ENCODE measurements around the gene LFNG.

LFNG gene

DNA sequence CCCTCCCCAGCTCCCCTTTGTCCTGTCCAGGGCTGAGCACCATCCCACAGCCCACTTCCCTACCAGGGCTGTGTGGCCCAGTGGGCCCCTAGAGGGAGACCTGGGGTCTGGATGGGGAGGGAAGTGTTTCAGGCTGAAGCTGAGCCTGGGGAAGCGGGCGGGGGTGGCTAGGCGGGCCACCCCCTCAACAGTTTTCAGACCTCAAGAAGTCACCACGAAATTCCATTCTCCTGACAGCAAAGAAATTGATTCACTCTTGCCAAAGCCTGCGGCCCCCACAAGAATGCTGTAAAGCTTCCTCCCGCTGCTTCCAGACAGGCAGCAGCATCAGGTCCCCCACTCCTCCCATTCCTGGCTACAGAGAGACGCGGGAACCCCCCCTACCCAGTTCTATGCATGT, 2.5 kb upstream of the LFNG start:
- no peak for DNase-seq (ENCODE audit: low read depth, low spot score)

DNA sequence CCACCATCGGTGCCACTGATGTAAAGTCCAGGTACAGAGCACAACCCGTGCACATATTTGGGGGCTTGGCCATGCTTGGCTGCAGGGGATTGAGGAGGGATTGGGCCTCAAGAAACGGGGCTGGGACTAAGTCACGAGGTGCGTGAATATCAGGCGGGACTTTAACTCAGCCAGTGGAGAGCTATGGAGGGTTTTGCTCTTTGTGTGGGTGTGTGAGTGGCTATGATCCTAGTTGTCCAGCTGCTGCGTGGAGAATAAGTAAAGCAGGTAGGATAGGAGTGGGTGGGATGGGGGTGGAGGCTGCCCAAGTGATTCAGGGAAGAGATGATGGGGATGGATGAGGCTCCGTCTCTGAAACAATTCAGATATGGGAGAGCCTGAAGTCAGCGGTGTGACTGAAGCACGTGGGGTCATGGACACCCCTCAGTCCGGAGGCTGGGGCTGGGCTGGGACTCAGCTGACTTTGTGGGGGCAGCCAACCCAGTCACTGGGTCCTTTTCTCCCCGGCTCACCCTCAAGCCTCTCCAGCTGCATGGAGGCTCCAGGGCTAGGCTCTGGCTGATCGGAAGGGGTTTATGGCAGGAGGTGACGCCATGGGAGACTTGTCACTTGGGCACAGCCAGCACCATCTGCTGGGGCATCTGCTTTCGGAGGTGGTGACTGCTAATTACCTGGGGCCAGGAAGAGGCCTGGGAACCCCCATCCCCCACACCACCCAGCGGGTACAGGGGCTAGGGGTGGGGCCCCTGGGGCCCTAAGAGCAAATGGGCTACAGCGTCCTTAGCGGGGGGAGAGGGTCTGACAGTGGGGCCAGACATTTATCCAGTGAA, 1.7 kb upstream of the LFNG start:
- no peak for DNase-seq (ENCODE audit: low read depth, low spot score)

DNA sequence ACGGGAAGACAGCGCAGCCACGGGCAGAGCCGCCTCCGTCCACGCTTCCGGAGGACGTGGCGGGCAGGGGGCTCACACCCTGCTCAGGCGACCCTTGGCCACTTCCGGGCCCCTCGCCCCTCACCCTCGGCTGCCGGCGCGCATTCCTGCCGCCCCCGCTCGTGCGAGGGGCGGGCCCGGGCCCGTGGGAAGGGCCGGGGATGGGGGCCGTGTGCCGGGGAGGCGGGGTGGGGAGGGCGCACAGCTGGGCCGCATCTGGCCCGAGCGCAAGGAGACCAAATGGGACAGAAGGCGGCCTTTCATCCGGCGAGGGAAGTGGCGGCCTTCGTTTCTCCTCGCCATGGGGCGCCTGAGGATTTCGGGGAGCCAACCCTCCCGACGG, 846 bp upstream of the LFNG start:
- no peak for DNase-seq (ENCODE audit: low read depth, low spot score)

DNA sequence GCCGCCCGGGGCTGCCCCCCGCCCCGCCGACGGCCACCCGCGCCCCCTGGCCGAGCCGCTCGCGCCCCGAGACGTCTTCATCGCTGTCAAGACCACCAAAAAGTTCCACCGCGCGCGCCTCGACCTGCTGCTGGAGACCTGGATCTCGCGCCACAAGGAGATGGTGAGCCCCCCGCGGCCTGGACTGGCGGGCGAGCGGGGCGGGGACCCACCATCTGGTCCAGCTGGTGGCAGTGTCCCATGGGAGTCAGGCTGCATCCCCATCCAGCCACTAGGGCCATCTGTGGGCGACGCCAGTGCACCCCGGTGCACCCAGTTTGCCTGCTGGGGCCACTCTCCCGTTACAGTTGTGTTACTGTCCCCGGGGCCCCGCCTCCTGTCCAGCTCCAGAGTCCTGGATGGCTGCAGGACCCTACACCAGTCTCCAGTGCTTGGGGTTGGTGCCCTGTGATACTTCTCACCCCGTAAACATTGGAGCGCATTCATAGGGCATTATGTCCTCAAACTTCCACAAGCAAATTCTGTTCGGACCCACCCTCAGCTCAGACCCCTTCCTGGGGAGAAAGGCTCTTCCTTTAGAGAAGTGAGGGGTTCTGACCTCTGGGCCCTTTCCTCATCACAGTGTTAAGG, 672 bp downstream of the LFNG start:
- DNase-seq (ENCODE audit: low read depth, low spot score): no peak

DNA sequence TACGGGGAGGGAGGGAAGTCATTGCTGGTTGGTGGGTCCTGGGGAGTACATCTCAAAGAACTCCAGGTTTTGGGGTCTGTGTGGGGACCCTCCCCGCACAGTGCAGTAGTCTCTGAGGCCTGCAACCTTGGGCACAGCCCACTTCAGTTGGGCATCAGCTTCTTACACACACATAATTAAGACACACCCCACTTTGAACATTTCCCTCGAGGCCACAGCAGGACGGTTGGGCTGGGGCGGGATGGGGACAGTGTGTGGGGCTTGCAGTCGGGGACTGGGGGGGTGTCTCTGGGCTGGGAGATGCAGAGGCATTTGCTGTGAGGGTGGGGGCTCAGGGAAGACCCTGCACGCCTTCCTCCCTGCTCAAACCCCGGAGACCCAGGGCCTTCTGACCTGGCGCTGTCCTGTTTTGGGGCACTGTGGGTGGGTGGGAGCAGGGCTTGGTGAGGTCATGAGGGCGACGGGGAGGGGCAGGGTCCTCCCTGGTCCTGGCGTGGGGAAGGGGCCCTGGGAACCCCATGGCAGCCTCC, 1.3 kb downstream of the LFNG start:
- DNase-seq (ENCODE audit: low read depth, low spot score): no peak

DNA sequence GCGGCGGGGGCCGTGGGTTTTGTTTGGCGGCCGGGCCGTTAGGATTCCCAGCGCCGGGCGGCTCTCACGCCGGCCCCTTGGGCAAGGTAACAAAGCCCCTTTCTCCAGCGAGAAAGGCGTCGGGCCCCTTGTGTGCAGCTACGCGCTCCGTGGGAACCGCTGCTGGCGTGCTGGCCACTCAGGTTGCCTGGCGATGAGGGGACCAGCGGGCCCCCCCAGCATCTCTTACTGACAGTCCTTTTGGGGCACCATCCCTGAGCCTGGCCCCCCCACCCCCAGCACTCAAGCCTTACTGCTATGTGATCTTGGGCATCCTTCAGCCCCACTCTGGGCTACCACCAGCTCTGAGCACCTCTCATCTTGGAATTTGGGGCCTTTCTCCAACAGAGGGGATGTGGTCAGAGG, 1.8 kb downstream of the LFNG start:
- no peak for DNase-seq (ENCODE audit: low read depth, low spot score)

DNA sequence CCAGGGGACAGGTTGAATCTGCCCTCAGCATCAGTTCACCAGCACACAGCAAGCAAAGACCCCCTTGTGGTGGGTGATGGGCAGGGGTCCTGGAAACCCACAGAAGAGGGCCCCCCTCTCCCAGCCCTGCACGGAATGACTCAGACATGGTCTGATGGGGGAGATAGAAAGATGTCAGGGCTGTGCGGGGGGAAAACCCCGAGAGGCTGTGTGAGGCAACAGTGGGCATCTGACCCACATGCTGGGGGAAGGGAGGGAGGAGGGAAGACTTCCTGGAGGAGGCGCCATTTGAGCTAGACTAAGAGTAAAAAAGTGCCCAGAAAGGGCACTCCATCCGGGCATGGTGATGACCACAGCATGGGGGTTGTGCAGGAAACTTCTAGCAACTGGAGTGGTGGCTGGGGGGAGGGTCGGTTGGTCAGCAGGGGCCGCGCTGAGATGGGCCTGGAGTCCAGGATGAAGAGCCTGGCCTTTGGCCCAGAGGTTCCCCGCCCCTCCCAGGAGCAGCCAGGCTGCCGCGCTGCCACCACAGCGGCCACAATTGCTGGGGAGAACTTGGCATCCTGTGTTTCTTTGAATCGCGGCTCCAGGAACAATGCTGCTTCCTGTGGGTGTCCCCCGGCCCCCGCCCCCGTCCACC, 2.5 kb downstream of the LFNG start:
- no peak for DNase-seq (ENCODE audit: low read depth, low spot score)

DNA sequence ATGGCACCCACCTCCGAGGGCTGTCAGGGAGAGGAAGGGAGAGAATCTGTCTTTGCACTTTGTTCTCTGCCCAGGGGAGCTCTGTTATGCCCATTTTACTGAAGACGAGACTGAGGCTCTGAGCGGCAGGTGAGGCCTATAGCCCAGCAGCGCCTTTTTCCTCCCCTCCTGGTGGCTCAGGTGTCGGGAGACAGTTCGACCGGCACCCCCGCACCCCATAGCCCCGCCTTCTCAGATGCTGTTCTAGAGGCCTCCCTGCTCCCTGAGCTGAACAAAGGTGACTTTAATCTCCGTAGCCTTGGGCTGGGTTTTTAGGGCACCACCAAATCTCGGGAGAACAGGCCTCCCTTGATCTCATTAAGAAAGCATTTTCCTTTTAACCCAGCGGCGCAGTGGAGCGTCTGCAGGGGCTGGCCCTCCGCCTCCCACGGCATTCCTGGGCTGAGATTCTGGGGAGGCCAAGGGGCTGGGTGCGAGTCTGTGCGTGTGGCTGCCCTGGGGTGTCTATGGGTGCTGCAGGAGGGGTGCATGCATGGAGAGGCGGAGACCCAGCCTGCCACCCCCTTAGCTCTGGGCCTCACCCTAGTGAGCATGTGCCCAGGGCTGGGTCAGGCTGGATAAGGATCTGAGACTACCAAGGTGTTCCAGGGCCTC, 3.3 kb downstream of the LFNG start:
- peak; percentile 80 for DNase-seq (ENCODE audit: low read depth, low spot score)

DNA sequence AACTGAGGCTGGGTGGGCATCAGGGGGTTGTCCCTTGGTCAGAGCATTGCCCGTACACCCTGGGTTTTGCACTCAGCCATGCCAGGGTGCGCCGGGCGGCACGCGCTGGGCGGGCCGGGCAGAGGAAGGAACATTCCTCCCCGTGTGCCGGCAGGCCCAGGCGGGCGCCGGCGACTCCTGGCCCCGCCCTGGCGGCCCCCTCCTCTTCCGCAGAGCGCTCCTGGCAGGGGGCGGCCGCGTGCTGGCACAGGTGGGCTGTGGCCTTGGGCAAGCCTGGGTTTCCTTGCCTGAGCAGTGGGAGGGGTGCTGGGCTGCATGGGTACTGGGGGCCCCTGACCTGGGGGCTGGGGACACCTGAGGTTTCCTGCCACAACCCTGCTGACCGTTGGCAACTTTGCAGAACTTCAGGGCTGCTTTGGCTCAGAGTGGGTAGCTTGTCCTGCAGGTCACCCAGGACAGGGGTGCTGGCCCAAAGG, 3.9 kb downstream of the LFNG start:
- peak; percentile 60 for DNase-seq (ENCODE audit: low read depth, low spot score)

DNA sequence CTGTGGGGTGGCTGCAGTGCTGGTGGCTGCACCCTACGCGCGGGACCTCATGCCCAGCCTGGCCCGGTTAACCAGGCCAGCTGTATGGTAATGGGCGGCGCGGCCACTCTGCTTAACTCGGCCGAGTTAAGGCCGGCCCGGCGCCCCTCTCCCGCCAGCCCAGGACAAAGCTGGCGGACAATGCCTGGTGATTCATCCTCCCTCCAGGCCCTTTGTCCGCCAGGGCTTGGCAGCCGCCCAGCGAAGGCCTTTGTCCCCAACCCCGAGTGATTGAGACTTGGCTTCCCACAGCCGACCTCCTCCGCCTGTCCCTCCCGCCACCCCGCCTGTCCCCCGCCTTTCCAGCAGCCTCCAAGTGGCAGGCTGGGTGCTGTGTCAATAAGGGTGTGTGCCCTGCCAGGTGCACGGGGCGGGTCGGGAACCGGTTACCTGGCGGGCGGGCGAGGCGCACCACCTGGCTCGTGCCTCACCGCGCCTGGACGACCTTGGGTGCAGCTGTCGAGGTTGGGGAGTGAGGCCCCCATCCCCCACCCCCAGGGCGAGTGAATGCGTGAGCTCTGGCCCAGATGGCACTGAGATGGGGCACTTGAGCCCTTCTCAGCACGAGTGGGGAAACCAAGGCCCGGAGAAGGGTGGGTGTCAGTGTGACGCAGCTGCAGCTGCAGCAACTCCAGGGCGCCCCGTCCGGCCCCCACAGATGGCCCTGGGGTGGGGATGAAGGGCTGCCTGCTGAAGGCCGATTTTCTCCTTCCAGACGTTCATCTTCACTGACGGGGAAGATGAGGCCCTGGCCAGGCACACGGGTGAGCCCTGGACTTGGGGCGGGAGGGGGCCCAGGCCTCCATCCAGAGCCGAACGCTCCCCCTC, 4.6 kb downstream of the LFNG start:
- peak; percentile 76 for DNase-seq (ENCODE audit: low read depth, low spot score)

DNA sequence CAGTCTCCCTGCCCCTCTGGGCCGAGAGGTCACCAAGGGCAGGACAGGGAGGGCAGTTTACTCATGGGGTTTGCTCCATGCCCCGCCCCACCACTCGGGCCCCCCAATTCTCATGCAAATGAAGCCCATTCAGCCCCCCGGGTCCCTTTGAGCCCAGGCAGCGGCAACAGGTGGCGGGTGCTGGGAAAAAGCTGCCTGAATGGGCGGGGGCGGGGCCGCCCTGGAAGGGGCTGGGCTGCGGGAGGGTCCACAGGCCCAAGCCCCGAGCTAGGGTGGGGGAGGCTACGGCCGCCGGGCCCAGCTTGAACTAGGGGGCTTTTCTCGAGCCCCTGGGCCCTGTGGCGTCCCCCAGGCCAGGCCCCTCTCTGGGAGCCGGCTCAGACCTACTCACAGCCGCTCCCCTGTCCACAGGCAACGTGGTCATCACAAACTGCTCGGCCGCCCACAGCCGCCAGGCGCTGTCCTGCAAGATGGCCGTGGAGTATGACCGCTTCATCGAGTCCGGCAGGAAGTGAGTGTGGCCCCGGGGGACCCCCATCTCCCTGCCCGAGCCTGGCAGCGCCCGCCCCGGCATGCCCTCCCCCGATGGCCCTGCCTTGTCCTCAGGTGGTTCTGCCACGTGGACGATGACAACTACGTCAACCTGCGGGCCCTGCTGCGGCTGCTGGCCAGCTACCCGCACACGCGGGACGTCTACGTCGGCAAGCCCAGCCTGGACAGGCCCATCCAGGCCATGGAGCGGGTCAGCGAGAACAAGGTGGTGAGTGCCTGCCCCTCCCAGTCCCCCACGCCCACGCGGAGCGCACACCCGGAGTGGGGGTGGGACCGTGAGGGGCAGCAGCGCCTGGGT, 5.5 kb downstream of the LFNG start:
- DNase-seq (ENCODE audit: low read depth, low spot score): peak; percentile 57

DNA sequence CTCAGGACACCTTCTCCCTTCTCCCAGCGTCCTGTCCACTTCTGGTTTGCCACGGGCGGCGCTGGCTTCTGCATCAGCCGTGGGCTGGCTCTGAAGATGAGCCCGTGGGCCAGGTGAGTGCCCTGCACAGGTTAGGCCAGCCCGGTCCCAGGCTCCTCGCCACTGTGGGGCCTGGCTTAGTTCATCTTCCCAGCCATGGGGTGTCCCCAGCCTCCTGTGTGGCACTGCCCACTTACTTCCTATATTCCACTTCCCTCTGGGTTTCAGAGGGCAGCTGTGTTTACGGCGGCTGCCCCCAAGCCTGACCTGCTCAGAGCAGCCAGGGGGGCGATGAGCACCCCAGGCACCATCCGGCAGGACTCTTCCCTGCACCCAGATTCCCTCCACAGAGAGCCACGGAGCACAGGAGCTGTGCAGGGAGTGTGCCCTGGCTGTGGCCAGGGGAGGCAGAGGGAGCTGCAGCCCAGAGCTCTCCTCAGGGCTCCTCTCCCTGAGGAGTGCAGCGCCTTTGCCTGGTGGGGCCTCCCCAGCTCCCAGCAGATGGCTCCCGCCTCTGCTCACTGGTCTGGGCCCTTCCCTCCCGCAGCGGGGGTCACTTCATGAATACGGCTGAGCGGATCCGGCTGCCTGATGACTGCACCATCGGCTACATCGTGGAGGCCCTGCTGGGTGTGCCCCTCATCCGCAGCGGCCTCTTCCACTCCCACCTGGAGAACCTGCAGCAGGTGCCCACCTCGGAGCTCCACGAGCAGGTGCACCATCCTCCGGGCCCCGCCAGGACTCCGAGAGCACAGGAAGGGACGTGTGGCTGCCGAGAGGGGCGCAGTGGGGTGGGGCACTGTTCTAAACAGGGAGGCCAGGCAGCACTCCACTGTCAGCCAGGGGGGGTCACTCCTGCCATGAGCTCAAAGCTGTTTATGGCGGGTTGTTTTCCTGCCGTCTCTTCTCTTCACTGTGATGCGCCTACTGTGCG, 6.4 kb downstream of the LFNG start:
- DNase-seq (ENCODE audit: low read depth, low spot score): peak; percentile 55

DNA sequence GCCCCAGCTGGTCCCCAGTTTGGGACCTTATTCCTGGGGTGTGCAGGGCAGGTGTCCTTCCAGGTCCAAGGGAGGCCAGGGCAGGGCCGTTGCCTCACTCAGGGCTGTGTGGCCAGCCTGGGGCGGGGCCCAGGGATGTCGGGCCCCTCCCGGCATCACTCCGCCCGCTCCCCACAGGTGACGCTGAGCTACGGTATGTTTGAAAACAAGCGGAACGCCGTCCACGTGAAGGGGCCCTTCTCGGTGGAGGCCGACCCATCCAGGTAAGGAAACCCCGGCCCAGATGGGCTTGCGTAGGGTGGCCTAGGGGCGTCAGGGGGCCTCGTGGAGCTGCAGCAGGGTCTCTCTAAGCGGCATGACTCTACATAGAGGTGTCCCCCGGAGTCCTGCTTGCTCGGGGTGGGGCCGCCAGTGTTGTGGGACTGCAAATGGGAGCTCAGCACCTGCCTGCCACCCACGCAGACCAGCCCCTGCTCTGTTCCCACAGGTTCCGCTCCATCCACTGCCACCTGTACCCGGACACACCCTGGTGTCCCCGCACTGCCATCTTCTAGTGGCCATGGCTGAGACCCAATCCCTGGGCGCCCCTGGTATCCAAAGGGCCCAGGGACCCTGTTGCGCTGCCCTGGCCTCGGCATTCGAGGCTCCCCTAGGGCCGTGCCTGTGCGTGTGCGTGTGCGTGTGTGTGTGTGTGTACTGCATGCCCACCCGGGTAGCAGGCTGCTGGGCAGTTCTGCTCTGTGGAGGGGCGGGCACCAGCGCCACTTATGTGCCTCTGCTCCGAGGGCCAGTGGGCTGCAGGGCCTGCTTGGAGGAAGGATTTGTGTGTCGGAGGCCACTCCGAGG, 7.3 kb downstream of the LFNG start:
- no peak for DNase-seq (ENCODE audit: low read depth, low spot score)

DNA sequence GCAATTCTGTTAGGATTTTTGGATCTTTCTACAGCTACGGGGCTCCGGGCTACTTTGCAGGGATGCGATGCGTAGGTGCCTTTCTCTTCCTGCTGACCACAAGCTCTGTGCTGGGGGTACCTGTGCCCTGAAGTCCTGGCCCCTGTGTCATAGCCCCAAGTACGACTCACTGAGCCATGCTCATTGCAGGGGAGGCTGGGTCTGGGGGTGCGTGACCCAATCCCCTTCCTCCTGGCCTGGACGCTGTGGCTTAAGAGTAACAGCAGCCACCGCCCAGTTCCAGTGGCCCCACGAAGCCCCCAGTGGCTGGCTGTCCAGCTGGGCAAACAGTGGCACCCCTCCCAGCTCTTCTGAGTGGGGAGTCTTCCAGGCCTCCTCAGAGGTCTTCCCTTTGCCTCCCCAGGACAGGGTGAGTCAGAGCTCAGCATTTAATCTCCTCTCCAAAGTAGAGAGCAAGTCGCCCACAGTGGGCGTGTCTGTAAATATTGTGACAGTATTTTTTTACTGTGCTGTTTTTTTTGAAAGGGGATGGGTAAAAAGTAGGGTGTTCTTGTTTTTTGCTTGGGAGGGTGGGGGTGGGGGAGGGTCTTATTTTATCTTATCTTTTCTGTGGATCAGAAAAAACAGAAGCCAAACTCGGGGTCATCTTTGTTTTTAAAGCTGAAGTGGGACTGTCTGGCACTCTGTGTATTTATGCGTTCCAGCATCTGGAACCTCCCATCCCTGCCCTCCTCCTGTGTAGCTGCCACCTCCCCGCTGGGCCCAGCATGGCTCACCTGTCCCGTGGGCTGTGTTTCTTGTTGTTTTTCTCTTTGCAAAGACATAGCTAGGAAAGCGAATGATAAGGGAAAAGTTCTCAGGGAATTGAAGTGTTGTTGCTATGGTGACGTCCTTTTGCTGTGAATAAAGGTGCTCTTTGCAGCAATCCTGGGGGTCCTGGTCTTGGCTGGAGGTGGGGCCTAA, 8.2 kb downstream of the LFNG start:
- DNase-seq (ENCODE audit: low read depth, low spot score): no peak

DNA sequence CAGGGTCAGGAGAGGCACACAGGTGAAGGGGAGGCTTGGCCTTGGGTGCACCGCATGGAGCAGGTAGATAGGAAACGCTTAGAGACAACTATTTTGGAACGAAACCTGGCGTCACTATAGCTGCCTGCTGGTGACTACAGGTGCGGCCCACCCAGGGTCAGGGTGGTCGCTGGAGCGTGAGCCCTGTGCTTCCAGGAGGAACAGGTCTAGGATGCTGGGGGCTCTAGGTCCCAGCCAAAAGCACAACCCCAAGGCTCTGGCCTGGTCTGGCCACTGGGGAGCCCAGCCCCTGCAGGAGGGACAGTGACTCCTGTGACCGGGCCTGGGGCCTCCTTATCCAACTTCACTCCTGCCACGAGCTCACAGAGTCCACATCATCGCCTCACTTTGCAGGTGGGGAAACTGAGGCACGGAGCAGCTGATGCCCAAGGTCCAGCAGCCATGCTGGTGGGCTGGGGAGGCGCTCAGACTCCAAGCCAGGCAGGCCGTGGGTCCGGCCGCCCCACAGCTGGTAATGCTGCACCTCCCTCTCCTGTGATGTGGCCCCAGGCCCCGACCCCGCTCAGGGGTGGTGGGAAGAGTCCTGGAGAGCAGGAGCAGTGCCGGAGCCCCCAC, 9.0 kb downstream of the LFNG start:
- no peak for DNase-seq (ENCODE audit: low read depth, low spot score)

Measured in ELF-1 (cell line).